H9 (cell line): ENCODE measurements around the gene EPHA3. TPM values are rescaled to one million over a fixed set of nuclear protein-coding genes. Genes with fewer than 3 reads are reported as not detected.

Source experiments
- DNase-seq: peaks from one replicate; pipeline ENCODE4 v3.0.0-alpha.2; 2017
- H2AFZ ChIP-seq: one replicate; pipeline ENCODE4 v1.6.1; 2013; ENCODE audit warnings: mild to moderate bottlenecking, low read length, control low read depth, moderate library complexity
- H2AK5ac ChIP-seq: 2 replicates; pipeline ENCODE4 v1.6.1; 2013; ENCODE audit warnings: low read length, control low read depth, mixed read lengths; ENCODE audit not compliant: insufficient read length
- H2BK120ac ChIP-seq: one replicate; pipeline ENCODE4 v1.6.1; 2013; ENCODE audit warnings: low read depth, mild to moderate bottlenecking, low read length, control low read depth, inconsistent platforms; ENCODE audit not compliant: poor library complexity, severe bottlenecking
- H2BK12ac ChIP-seq: 2 replicates; pipeline ENCODE4 v1.6.1; 2013; ENCODE audit warnings: low read length, control low read depth, mixed read lengths, low read depth; ENCODE audit not compliant: insufficient read length
- H2BK15ac ChIP-seq: 2 replicates; pipeline ENCODE4 v1.6.1; 2013; ENCODE audit warnings: low read depth, low read length, control low read depth
- H2BK20ac ChIP-seq: one replicate; pipeline ENCODE4 v1.6.1; 2013; ENCODE audit warnings: low read depth, mild to moderate bottlenecking, low read length, control low read depth, inconsistent platforms; ENCODE audit not compliant: poor library complexity, severe bottlenecking
- H2BK5ac ChIP-seq: 2 replicates; pipeline ENCODE4 v1.6.1; 2013; ENCODE audit warnings: low read length, control low read depth, mixed read lengths; ENCODE audit not compliant: insufficient read length
- H3K14ac ChIP-seq: 2 replicates; pipeline ENCODE4 v1.6.1; 2013; ENCODE audit warnings: low read length, control low read depth; ENCODE audit not compliant: insufficient read depth
- H3K18ac ChIP-seq: 2 replicates; pipeline ENCODE4 v1.6.1; 2013; ENCODE audit warnings: low read depth, mild to moderate bottlenecking, mixed read lengths, low read length, control low read depth; ENCODE audit not compliant: insufficient read length
- H3K23ac ChIP-seq: 2 replicates; pipeline ENCODE4 v1.6.1; 2013; ENCODE audit warnings: low read length, control low read depth, mixed read lengths, low read depth; ENCODE audit not compliant: insufficient read length
- H3K23me2 ChIP-seq: 2 replicates; pipeline ENCODE4 v1.6.1; 2013; ENCODE audit warnings: low read depth, mild to moderate bottlenecking, mixed read lengths, low read length, control low read depth; ENCODE audit not compliant: insufficient read length, poor library complexity, severe bottlenecking
- H3K27ac ChIP-seq: 2 replicates; pipeline ENCODE4 v1.5.1; 2013; ENCODE audit warnings: low read length, control low read depth, mixed read lengths, low read depth; ENCODE audit not compliant: insufficient read length
- H3K27me3 ChIP-seq: 2 replicates; pipeline ENCODE4 v1.6.1; 2013; ENCODE audit warnings: low read length, control low read depth, inconsistent platforms; ENCODE audit not compliant: insufficient read depth
- H3K4ac ChIP-seq: 2 replicates; pipeline ENCODE4 v1.6.1; 2013; ENCODE audit warnings: low read depth, mild to moderate bottlenecking, control low read depth, inconsistent platforms, low read length, moderate library complexity
- H3K4me1 ChIP-seq: 2 replicates; pipeline ENCODE4 v1.6.1; 2013; ENCODE audit warnings: low read length, control low read depth, inconsistent platforms; ENCODE audit not compliant: insufficient read depth
- H3K4me2 ChIP-seq: 2 replicates; pipeline ENCODE4 v1.6.1; 2013; ENCODE audit warnings: low read length, control low read depth, mixed read lengths; ENCODE audit not compliant: insufficient read length, insufficient read depth
- H3K56ac ChIP-seq: 2 replicates; pipeline ENCODE4 v1.6.1; 2013; ENCODE audit warnings: low read depth, mild to moderate bottlenecking, mixed read lengths, low read length, control low read depth; ENCODE audit not compliant: insufficient read length
- H3K79me1 ChIP-seq: 2 replicates; pipeline ENCODE4 v1.6.1; 2013; ENCODE audit warnings: low read depth, mild to moderate bottlenecking, moderate library complexity, low read length, control low read depth, inconsistent platforms; ENCODE audit not compliant: insufficient read depth, poor library complexity, severe bottlenecking
- H3K79me2 ChIP-seq: 2 replicates; pipeline ENCODE4 v1.6.1; 2013; ENCODE audit warnings: low read length, control low read depth, inconsistent platforms; ENCODE audit not compliant: insufficient read depth
- H3K9ac ChIP-seq: 2 replicates; pipeline ENCODE4 v1.6.1; 2013; ENCODE audit warnings: low read length, control low read depth, mixed read lengths; ENCODE audit not compliant: insufficient read length; ENCODE audit errors: extremely low read depth
- H3K9me3 ChIP-seq: one replicate; pipeline ENCODE4 v1.6.1; 2013; ENCODE audit warnings: low read depth, low read length, inconsistent platforms; ENCODE audit not compliant: control insufficient read depth
- H3T11ph ChIP-seq: one replicate; pipeline ENCODE4 v1.6.1; 2013; ENCODE audit warnings: mild to moderate bottlenecking, low read length, control low read depth, inconsistent platforms
- H4K20me1 ChIP-seq: one replicate; pipeline ENCODE4 v1.6.1; 2013; ENCODE audit not compliant: control insufficient read depth, insufficient read length, insufficient read depth
- H4K5ac ChIP-seq: 2 replicates; pipeline ENCODE4 v1.6.1; 2013; ENCODE audit warnings: low read depth, mild to moderate bottlenecking, mixed read lengths, low read length, control low read depth; ENCODE audit not compliant: insufficient read length
- H4K8ac ChIP-seq: replicated peaks from 2 replicates; pipeline ENCODE4 v1.6.1; 2013; ENCODE audit warnings: low read length, control low read depth, mixed read lengths, low read depth; ENCODE audit not compliant: insufficient read length
- H4K91ac ChIP-seq: 2 replicates; pipeline ENCODE4 v1.6.1; 2013; ENCODE audit warnings: low read depth, mild to moderate bottlenecking, moderate library complexity, mixed read lengths, low read length, control low read depth; ENCODE audit not compliant: insufficient read length
- H3K27ac Mint-ChIP-seq, 3 experiments: 2 replicates in 2 of 3; 3 replicates in 1 of 3; pipeline ENCODE4 v1.8.0; 2020 to 2021; ENCODE audit warnings: mixed read lengths in 3 of 3, mild to moderate bottlenecking in 1 of 3, moderate library complexity in 1 of 3
- H3K27me3 Mint-ChIP-seq: 2 replicates; pipeline ENCODE4 v1.8.0; 2021; ENCODE audit warnings: low read depth, mild to moderate bottlenecking, moderate library complexity, mixed read lengths
- H3K36me3 Mint-ChIP-seq, 3 experiments: 2 replicates in 2 of 3; 3 replicates in 1 of 3; pipeline ENCODE4 v1.8.0; 2020 to 2021; ENCODE audit warnings: low read depth in 3 of 3, mixed read lengths in 3 of 3; ENCODE audit not compliant: insufficient read depth in 1 of 3
- H3K4me1 Mint-ChIP-seq, 2 experiments: 2 replicates each; pipeline ENCODE4 v1.8.0; 2020; ENCODE audit warnings: mixed read lengths in 2 of 2
- H3K4me3 Mint-ChIP-seq, 2 experiments: 2 replicates in 1 of 2; 3 replicates in 1 of 2; pipeline ENCODE4 v1.8.0; 2020 to 2021; ENCODE audit warnings: mild to moderate bottlenecking in 2 of 2, mixed read lengths in 2 of 2, moderate library complexity in 1 of 2
- H3K9me3 Mint-ChIP-seq, 2 experiments: 2 replicates in 1 of 2; 3 replicates in 1 of 2; pipeline ENCODE4 v1.8.0; 2020; ENCODE audit warnings: mild to moderate bottlenecking in 2 of 2, mixed read lengths in 2 of 2, moderate library complexity in 1 of 2
- total RNA-seq: library from RNA; stranded (reverse); gene quantifications from 2 replicates; pipeline ENCODE4 v1.2.1, GENCODE V29; 2021
- TF ChIP-seq, protein P1 (sequence below): fragments of 200-600 bp; sonication (generic); conservative IDR thresholded peaks from 3 replicates; pipeline ENCODE4 v1.8.0; 2021; ENCODE audit warnings: antibody characterized with exemption, mild to moderate bottlenecking

The EPHA3 gene
- total RNA-seq, 1 experiment from 2014 or later, result 0.66 TPM

DNA sequence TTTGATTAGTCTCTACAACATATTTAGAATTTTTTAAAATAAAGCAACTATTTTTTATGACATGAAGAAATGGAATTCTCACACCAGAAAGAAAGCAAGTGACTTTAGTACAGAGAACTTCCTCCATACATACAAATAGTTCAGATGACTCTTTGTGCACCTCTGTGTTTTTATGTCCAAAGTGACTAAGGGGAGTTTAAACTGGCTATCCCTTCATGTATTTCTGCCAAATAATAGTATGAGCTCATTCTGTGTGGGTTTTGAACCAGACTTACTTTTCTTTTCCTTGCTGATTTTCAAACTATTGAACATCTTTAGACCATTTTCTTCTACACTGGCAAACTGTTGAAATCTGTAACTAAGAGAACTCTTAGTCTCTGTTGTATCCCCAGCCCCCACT is 196.3 kb downstream of the EPHA3 start:
- no peaks in the 10 kb centered on the region for H3K36me3 Mint-ChIP-seq

More for the DNA sequence above, 196.3 kb downstream of the EPHA3 start:
- Histone ChIP-seq H2AFZ (no peak overlapping the region), H3K9me3 (no peaks in the 10 kb centered on the region), H3K9ac (no peak overlapping the region), H3K79me2 (no peaks in the 10 kb centered on the region), H4K8ac (no peak overlapping the region), H3K23me2 (no peaks in the 10 kb centered on the region), H3K27me3 (no peaks in the 10 kb centered on the region), H3T11ph (no peak overlapping the region), H2BK5ac (no peak overlapping the region), H3K56ac (no peak overlapping the region), H3K4me1 (no peaks in the 10 kb centered on the region), H4K5ac (no peak overlapping the region), H3K23ac (no peak overlapping the region), H3K79me1 (no peaks in the 10 kb centered on the region), H3K4ac (no peak overlapping the region), H2BK20ac (no peak overlapping the region), H2AK5ac (no peak overlapping the region), H2BK12ac (no peak overlapping the region), H3K18ac (no peak overlapping the region), H3K4me2 (no peak overlapping the region), H2BK15ac (no peak overlapping the region), H3K27ac (no peak overlapping the region), H4K91ac (no peak overlapping the region), H4K20me1 (no peaks in the 10 kb centered on the region), H2BK120ac (no peak overlapping the region), H3K14ac (no peak overlapping the region)
- no peaks in the 10 kb centered on the region for H3K4me1 Mint-ChIP-seq
- H3K4me3 Mint-ChIP-seq, result no peak overlapping the region
- TF ChIP-seq, protein P1, sequence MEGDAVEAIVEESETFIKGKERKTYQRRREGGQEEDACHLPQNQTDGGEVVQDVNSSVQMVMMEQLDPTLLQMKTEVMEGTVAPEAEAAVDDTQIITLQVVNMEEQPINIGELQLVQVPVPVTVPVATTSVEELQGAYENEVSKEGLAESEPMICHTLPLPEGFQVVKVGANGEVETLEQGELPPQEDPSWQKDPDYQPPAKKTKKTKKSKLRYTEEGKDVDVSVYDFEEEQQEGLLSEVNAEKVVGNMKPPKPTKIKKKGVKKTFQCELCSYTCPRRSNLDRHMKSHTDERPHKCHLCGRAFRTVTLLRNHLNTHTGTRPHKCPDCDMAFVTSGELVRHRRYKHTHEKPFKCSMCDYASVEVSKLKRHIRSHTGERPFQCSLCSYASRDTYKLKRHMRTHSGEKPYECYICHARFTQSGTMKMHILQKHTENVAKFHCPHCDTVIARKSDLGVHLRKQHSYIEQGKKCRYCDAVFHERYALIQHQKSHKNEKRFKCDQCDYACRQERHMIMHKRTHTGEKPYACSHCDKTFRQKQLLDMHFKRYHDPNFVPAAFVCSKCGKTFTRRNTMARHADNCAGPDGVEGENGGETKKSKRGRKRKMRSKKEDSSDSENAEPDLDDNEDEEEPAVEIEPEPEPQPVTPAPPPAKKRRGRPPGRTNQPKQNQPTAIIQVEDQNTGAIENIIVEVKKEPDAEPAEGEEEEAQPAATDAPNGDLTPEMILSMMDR, result no peak
- no peak overlapping the region for H3K27ac Mint-ChIP-seq
- H3K27me3 Mint-ChIP-seq, result no peaks in the 10 kb centered on the region
- DNase-seq, result no peak
- no peaks in the 10 kb centered on the region for H3K9me3 Mint-ChIP-seq
